Activated CD4-positive, CD25-positive, alpha-beta regulatory T cell (primary cell): ENCODE results near the gene KIF5C.
A peak's percentile ranks its signal among the peaks of the same experiment; 100 is the strongest.

Experiments used
- DNase-seq, 4 experiments: peaks; one replicate each; lab custom pipeline; 2025; lab: John Stamatoyannopoulos, UW

KIF5C gene

GRCh38 chr2:149015926-149016563 lies 141.0 kb downstream of the KIF5C start:
- no peak for DNase-seq

DNA sequence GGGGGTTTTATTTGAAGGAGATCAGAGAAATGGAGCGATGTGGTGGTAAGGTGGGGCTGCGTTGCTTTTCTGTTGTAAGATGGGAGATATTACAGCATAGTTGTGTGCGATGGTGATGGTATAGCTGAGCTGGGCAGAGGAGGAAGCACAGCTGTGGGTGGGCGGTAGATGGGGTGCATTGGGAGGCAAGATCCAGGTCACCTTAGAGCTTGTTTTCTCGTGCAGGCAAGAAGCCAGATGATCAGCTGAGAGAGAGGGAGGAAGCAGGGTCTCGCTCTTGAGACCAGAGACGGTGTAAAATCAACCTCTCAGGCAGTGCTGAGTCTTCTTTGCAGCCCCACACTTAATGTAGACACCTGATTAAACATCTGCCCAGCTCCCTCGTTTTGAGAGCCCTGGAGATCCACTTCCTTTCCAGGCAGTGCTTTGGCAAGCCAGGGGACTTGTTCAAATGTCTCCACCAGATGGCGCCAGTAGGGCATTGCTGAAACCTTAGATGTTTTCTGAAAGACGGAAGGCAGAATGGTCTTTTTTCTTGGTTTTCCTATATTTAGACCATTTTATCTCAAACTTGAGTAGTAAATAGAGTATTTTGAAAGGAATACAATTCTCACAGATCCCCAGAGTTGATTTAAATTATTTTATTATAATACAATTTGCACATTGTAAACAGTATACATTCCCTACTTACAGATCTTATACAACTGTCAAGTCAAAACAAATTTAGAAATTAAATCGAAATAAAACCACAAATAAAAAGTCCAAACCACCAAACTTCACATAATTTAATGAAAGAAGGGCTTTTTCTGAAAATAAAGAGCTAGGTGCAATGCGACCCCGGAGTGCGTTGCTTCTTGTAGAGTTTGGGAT lies 142.3 kb downstream of the KIF5C start:
- DNase-seq: peak; percentile 48 to 54 (median 50)

- no peak for DNase-seq
Measured at GRCh38 chr2:149018981-149019380, 144.0 kb downstream of the KIF5C start.

GRCh38 chr2:149019768-149020167 lies 144.7 kb downstream of the KIF5C start:
- DNase-seq: no peak

DNA sequence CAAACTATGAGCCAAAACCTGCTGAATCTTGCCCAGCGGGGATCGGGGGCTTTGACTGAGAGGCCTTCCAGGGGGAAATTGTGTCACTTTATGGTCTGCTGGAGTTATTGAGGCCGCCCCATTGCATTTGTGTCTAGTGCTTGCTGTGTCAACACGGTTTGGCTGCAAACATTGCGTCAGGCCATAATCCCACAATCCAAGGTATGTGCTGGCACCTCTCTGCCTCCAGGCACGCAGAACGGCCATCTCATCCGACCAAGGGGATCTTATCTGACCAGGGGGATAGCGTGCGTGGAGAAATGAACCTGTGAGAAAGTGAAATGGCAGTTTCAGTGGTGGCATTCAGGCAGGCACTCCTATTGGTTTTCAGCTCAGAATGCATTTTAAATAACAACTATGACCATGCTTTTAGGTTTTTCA lies 145.4 kb downstream of the KIF5C start:
- DNase-seq: no peak

DNA sequence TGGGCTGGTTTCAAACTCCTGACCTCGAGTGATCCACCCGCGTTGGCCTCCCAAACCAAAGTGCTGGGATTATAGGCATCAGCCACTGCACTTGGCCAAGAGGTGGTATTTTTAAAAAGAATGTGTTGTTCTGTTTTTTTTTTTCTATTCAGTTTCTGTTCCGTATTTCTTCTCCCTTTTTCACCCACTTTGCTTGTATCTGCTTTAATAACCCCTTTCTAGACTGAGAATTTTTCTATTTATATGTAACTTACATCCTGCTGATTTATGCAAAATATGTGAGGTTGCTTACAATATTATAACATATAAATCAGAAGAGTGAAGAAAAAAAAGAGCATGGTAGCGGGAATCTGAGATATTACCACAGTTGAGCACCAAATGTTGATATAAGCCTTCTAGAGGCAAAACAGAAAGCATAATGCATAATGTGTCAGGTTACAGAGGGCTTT lies 146.3 kb downstream of the KIF5C start:
- DNase-seq: no peak

GRCh38 chr2:149021761-149022160 lies 146.7 kb downstream of the KIF5C start:
- DNase-seq: no peak

DNA sequence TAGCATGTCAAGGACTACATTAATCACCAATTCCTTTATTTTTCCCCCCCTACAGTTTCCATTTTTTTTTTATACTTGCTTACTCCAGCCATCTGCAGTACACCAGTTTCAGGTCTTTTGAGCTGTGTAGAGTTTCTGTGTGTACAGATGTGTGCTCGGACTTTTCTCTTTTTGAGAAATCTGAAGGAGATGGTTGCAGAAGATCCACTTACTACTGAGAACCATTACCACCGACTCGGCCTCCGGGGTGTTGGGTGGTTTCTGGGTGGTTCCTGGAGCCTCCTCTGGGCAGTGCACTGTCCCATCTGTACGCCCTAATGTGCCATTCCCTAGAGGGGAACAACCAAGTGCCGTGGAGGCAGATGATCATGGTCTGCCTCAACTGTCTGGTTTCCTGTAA lies 148.1 kb downstream of the KIF5C start:
- DNase-seq: no peak

- no peak for DNase-seq
Measured at GRCh38 chr2:149027590-149028250, 152.7 kb downstream of the KIF5C start.

DNA sequence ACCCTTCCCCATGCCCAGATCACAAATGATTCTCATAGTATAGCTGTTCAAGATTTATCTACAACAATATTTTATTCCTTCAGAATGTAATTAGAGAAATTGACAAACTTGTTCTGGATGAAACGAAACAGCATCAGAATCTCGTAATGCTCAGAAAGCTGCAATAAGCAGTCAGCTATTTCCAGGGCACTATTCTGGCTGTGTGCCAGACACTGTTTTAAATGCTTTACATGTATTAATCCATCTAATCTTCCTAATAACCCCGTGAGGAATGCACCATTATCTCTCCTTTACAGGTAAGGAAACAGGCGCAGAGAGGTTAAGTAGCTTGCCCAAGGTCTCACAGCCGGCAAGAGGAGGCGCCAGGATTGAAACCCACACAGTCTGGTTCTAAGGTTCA lies 153.3 kb downstream of the KIF5C start:
- DNase-seq: no peak

DNA sequence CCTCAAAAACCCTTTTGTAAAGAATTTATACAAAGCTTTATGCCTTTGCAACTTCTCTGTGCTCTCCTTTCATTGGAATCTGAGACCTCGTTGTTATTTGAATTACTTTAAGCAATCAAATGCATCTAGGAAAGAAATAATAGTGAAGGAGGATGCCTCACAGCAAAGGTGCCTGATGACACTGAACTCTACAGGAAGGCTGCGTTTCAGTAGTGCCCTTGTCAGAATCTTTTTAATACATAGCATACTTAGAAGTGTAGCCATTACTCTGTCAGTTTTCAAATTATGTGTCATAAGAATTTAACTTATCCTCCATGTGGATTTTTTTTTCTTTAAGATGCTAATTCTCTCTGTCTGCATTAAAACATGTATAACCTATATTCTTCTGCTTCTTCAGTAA lies 153.9 kb downstream of the KIF5C start:
- DNase-seq: no peak

DNA sequence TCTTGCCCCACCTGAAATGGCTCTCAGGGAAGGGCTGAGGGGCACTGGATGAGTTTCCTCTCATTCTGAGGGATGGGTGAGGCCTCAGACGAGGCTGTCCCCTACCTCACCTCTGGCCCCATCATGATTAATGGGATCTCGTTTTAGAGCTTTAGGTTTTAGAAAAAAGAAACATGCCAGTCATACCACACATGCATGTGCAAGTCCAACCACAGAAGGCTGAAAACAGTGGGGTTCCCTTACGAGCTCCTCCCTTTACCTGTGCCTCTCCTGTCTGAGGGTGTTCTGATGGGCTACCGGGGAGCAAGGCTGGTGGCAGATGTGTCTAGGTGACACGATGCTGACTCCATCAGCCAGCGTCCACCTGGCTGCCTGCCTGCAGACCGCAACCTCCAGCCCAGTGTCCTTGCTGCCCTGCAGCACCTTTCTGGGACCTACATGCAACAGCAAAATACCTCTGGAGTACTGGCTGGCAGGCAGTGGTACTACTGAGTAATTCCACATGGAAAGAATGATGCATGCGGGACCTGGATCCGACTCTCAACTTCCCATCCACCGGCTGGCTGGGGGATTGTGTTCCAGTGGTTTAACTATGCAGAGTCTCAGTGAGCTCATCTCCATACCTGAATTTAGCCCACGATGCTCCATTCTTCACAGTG lies 154.4 kb downstream of the KIF5C start:
- DNase-seq: no peak

DNA sequence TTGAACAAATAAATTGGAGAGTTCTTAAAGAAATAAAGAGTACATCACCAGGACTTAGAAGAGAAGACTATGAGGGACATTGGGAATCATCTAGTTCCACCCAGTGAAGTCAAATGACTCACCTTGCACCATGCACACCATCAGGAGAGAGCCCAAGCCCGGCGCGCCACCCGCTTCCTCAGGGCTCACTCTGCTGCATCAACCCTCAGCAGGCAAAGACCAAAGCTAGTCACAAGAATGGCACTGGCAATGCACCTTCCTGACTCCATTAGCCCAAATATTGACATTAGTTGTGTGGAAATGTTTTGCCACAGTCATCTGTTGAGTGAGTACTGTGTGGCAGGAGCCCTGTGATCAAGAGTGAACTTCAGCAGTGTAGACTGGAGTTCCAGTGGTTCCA lies 156.4 kb downstream of the KIF5C start:
- no peak for DNase-seq

DNA sequence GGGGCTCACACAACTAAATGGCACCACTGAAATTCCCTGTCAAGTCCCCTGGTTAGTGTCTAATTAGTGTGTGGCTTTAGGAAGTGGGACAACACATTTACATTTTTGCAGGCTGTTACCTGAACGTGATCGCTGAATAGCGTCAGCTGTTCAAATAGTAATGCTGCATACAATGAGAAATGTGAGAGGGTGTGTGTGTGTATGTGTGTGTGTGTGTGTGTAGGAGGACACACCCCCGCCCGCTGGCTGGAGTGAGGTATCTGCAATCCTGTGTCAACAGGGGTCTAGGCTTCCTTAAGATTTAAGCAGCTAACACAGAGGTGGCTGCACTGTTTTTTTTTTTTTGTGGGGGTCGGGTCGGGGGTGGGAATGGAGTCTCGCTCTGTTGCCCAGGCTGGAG lies 158.7 kb downstream of the KIF5C start:
- no peak for DNase-seq

DNA sequence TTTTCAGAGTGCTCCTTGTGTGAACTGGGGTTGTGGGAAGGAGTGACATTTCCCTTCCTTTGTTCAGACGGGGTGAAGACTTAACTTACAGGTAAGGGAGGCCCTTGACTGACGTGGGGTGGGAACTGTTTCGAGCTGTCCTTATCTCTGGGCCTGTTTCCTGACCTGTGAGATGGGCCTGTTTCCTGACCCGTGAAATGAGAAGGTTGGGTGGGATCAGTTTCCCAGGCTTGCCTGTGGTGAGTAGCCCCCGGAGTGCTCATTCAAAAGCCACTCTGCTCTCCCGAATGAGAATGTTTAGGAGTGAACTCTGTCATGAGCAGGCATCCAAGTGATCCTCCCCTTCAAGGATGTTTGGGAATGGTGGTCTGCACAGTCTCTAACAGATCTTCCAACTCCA lies 159.4 kb downstream of the KIF5C start:
- no peak for DNase-seq

- DNase-seq: no peak
Measured at GRCh38 chr2:149036507-149037293, 161.7 kb downstream of the KIF5C start.

DNA sequence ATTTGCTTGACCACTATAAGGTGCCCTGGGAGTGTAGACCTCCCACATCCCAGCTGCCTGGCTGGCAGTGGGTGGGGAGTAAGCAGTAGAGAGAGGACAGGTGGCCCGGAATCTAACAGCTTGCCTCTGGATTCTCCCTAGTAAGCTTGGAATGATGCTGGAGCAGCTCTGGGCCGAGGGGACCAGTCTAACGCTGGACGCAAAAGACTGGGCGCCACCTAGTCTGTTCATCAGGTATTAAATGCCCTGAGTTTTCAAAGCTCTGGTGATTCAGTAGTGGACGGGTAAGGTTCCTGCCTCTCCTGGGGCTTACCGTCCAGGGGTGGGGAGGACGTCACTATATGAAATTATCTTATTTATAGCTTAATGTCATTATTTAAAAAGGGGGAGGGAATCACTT lies 162.8 kb downstream of the KIF5C start:
- no peak for DNase-seq

DNA sequence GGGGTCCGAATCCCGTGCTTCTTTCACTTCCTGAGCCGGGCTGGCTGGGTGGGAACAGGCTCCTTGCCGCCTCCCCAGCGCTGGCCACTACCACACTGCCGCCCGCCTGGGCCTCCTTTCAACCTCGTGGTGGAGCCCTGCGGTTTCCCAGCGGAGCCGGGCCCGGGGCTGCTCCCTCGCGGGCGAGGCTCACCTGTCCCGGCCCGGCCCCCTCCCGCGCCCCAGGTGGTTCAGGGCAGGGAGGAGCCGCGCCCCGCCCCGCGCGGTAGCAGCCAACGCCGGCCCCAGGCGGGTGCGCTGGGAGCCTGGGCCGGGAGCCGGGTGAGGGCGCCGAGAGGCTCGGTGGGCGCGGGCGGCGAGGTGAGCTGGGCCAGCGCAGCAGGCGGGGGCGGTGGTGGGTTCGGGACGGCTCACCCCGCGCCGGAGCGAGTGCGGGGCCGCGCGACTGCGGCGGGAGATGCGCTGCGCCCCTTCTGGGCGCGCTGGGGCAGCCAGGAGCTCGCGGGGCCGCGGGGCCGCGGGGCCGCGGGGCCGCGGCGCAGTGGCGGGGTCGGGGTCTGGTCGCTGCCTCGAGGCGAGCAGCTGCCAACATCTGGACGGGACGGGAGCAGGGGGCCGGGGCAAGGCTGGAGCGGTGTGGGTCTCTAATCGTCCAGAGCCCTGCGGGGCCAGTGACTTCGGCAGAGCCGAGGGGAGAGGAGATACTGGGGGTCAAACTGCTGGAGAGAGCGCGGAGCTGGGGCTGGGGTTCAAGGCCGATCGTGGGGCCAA lies 163.6 kb downstream of the KIF5C start, which contains the start of gene LYPD6B:
Gene LYPD6B, plus strand, starts transcription at position 258 of the 771 bp plus-strand sequence. CDS start 92,250 bp downstream, outside the sequence.
- no peak for DNase-seq

- DNase-seq: no peak
Measured at GRCh38 chr2:149039213-149039724, 164.2 kb downstream of the KIF5C start.

DNA sequence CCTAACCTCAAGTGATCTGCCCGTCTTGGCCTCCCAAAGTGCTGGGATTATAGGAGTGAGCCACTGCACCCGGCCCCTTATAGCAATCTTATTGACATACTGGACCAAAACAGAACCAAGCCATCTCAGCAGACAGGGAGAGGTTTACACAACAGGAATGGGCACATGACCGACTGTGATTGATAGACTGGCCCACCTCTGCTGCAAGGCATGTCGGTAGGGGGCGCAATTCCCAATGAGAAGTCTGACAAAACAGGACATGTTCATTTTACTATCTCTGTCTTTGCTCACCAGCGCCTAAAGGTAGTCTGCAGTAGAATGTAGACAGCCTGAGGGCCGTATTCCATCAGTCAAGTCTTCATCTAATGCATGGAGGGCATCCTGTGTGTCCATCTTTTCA lies 165.4 kb downstream of the KIF5C start:
- DNase-seq: no peak
